ENCODE results near the gene RPTOR.

Gene RPTOR

DNA sequence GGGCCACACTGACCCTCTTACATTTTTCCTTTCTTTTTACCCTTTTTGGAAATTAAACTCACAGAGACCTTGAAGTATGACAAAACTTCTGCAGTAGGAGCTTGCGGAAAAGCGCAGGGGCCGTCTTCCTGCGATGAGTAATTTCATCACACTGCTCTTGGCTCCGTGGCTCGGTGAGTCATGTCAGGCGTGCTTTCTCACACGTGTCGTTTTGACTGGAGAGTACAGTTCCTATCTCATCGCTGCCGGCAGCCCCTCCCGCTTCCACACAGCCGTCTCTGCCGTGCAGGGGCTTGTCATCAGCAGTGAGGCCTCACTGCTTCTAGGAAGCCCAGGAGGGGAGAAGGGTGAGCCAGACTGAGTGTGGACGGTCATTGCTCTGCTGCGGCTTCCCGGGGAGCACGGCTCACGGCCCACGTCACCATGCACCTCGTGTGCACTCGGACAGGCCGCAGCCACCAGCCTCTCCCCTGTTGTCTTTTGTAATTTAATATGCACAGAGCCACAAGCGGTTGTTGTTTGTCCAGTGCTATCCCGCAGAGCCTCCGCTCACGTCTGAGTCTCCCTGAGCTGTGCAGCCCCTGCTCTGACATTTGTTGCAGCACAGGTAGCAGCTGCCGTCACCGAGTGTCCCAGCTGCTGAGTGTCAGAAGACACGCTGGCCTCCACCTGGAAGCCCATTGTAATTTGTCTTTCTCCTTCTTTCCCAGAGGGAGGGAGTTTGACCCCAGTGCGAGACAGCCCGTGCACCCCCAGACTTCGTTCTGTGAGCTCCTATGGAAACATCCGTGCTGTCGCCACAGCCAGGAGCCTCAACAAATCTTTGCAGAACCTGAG lies 347.6 kb downstream of the RPTOR start (continued):
- TF ChIP-seq, protein P1, sequence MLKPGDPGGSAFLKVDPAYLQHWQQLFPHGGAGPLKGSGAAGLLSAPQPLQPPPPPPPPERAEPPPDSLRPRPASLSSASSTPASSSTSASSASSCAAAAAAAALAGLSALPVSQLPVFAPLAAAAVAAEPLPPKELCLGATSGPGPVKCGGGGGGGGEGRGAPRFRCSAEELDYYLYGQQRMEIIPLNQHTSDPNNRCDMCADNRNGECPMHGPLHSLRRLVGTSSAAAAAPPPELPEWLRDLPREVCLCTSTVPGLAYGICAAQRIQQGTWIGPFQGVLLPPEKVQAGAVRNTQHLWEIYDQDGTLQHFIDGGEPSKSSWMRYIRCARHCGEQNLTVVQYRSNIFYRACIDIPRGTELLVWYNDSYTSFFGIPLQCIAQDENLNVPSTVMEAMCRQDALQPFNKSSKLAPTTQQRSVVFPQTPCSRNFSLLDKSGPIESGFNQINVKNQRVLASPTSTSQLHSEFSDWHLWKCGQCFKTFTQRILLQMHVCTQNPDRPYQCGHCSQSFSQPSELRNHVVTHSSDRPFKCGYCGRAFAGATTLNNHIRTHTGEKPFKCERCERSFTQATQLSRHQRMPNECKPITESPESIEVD (tag by site-specific recombination; IDR thresholded peaks at IDR 0.05): no peak
- TF ChIP-seq ZNF76 (tag by site-specific recombination; IDR thresholded peaks at IDR 0.05; ENCODE audit: borderline replicate concordance, low read depth) (no peak; the same call in 1 of the 2 replicates), ZNF121 (tag by site-specific recombination; IDR thresholded peaks at IDR 0.05) (no peak), ZNF202 (tag by site-specific recombination; IDR thresholded peaks at IDR 0.05; ENCODE audit: borderline replicate concordance) (no peak), ZNF514 (tag by site-specific recombination; IDR thresholded peaks at IDR 0.05) (no peak), ZNF501 (tag by site-specific recombination; IDR thresholded peaks at IDR 0.05) (no peak), ZNF521 (tag by site-specific recombination; IDR thresholded peaks at IDR 0.05) (no peak), ZNF670 (tag by site-specific recombination; IDR thresholded peaks at IDR 0.05; ENCODE audit: low read depth) (no peak), ZSCAN16 (tag by site-specific recombination; IDR thresholded peaks at IDR 0.05) (no peak), ZNF184 (tag by site-specific recombination; IDR thresholded peaks at IDR 0.05) (no peak; the same call in 1 of the 2 replicates), ZNF146 (tag by site-specific recombination; IDR thresholded peaks at IDR 0.05) (no peak), ZNF132 (tag by site-specific recombination; IDR thresholded peaks at IDR 0.05; ENCODE audit: borderline replicate concordance) (no peak), IKZF3 (tag by site-specific recombination; IDR thresholded peaks at IDR 0.05) (no peak), ZNF324 (tag by site-specific recombination; IDR thresholded peaks at IDR 0.05) (0 out of 2 replicates have a peak, but pooled peaks have one; percentile 28), KLF1 (tag by site-specific recombination; IDR thresholded peaks at IDR 0.05) (no peak), HOXA7 (CRISPR knock-in tag; IDR thresholded peaks at IDR 0.05; ENCODE audit: borderline replicate concordance) (no peak)
- TF ChIP-seq, protein P2, sequence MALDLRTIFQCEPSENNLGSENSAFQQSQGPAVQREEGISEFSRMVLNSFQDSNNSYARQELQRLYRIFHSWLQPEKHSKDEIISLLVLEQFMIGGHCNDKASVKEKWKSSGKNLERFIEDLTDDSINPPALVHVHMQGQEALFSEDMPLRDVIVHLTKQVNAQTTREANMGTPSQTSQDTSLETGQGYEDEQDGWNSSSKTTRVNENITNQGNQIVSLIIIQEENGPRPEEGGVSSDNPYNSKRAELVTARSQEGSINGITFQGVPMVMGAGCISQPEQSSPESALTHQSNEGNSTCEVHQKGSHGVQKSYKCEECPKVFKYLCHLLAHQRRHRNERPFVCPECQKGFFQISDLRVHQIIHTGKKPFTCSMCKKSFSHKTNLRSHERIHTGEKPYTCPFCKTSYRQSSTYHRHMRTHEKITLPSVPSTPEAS (tag by site-specific recombination; IDR thresholded peaks at IDR 0.05): no peak
- TF ChIP-seq, protein P3, sequence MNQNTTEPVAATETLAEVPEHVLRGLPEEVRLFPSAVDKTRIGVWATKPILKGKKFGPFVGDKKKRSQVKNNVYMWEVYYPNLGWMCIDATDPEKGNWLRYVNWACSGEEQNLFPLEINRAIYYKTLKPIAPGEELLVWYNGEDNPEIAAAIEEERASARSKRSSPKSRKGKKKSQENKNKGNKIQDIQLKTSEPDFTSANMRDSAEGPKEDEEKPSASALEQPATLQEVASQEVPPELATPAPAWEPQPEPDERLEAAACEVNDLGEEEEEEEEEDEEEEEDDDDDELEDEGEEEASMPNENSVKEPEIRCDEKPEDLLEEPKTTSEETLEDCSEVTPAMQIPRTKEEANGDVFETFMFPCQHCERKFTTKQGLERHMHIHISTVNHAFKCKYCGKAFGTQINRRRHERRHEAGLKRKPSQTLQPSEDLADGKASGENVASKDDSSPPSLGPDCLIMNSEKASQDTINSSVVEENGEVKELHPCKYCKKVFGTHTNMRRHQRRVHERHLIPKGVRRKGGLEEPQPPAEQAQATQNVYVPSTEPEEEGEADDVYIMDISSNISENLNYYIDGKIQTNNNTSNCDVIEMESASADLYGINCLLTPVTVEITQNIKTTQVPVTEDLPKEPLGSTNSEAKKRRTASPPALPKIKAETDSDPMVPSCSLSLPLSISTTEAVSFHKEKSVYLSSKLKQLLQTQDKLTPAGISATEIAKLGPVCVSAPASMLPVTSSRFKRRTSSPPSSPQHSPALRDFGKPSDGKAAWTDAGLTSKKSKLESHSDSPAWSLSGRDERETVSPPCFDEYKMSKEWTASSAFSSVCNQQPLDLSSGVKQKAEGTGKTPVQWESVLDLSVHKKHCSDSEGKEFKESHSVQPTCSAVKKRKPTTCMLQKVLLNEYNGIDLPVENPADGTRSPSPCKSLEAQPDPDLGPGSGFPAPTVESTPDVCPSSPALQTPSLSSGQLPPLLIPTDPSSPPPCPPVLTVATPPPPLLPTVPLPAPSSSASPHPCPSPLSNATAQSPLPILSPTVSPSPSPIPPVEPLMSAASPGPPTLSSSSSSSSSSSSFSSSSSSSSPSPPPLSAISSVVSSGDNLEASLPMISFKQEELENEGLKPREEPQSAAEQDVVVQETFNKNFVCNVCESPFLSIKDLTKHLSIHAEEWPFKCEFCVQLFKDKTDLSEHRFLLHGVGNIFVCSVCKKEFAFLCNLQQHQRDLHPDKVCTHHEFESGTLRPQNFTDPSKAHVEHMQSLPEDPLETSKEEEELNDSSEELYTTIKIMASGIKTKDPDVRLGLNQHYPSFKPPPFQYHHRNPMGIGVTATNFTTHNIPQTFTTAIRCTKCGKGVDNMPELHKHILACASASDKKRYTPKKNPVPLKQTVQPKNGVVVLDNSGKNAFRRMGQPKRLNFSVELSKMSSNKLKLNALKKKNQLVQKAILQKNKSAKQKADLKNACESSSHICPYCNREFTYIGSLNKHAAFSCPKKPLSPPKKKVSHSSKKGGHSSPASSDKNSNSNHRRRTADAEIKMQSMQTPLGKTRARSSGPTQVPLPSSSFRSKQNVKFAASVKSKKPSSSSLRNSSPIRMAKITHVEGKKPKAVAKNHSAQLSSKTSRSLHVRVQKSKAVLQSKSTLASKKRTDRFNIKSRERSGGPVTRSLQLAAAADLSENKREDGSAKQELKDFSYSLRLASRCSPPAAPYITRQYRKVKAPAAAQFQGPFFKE (tag by site-specific recombination; IDR thresholded peaks at IDR 0.05; ENCODE audit: borderline replicate concordance): no peak
- TF ChIP-seq, protein P4, sequence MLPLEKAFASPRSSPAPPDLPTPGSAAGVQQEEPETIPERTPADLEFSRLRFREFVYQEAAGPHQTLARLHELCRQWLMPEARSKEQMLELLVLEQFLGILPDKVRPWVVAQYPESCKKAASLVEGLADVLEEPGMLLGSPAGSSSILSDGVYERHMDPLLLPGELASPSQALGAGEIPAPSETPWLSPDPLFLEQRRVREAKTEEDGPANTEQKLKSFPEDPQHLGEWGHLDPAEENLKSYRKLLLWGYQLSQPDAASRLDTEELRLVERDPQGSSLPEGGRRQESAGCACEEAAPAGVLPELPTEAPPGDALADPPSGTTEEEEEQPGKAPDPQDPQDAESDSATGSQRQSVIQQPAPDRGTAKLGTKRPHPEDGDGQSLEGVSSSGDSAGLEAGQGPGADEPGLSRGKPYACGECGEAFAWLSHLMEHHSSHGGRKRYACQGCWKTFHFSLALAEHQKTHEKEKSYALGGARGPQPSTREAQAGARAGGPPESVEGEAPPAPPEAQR (tag by site-specific recombination; IDR thresholded peaks at IDR 0.05): no peak
- TF ChIP-seq, protein P5, sequence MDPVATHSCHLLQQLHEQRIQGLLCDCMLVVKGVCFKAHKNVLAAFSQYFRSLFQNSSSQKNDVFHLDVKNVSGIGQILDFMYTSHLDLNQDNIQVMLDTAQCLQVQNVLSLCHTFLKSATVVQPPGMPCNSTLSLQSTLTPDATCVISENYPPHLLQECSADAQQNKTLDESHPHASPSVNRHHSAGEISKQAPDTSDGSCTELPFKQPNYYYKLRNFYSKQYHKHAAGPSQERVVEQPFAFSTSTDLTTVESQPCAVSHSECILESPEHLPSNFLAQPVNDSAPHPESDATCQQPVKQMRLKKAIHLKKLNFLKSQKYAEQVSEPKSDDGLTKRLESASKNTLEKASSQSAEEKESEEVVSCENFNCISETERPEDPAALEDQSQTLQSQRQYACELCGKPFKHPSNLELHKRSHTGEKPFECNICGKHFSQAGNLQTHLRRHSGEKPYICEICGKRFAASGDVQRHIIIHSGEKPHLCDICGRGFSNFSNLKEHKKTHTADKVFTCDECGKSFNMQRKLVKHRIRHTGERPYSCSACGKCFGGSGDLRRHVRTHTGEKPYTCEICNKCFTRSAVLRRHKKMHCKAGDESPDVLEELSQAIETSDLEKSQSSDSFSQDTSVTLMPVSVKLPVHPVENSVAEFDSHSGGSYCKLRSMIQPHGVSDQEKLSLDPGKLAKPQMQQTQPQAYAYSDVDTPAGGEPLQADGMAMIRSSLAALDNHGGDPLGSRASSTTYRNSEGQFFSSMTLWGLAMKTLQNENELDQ (tag by site-specific recombination; IDR thresholded peaks at IDR 0.05; ENCODE audit: low read depth): no peak
- TF ChIP-seq, protein P6, sequence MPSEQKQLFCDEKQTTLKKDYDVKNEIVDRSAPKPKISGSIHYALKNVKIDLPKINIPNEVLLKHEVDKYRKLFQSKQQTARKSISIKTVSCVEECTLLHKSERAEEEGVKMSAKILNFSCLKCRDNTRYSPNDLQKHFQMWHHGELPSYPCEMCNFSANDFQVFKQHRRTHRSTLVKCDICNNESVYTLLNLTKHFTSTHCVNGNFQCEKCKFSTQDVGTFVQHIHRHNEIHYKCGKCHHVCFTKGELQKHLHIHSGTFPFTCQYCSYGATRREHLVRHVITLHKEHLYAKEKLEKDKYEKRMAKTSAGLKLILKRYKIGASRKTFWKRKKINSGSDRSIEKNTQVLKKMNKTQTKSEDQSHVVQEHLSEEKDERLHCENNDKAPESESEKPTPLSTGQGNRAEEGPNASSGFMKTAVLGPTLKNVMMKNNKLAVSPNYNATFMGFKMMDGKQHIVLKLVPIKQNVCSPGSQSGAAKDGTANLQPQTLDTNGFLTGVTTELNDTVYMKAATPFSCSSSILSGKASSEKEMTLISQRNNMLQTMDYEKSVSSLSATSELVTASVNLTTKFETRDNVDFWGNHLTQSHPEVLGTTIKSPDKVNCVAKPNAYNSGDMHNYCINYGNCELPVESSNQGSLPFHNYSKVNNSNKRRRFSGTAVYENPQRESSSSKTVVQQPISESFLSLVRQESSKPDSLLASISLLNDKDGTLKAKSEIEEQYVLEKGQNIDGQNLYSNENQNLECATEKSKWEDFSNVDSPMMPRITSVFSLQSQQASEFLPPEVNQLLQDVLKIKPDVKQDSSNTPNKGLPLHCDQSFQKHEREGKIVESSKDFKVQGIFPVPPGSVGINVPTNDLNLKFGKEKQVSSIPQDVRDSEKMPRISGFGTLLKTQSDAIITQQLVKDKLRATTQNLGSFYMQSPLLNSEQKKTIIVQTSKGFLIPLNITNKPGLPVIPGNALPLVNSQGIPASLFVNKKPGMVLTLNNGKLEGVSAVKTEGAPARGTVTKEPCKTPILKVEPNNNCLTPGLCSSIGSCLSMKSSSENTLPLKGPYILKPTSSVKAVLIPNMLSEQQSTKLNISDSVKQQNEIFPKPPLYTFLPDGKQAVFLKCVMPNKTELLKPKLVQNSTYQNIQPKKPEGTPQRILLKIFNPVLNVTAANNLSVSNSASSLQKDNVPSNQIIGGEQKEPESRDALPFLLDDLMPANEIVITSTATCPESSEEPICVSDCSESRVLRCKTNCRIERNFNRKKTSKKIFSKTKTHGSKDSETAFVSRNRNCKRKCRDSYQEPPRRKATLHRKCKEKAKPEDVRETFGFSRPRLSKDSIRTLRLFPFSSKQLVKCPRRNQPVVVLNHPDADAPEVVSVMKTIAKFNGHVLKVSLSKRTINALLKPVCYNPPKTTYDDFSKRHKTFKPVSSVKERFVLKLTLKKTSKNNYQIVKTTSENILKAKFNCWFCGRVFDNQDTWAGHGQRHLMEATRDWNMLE (tag by site-specific recombination; conservative IDR thresholded peaks at IDR 0.05; ENCODE audit: low read depth): no peak
